ENCODE data around the gene KLC1.
"Not testable (repeated sequence)": the region's sequence is repeated elsewhere in the genome, so short reads cannot be mapped to it uniquely, and the experiment has no call there.

KLC1 gene

GRCh38 chr14:103628684-103629502 is at the start of gene KLC1:
Gene KLC1, plus strand, starts transcription at chr14:103629211. Its CDS starts 25,354 bp downstream, at chr14:103654565.
- peak; percentile 90 to 91 for DNase-seq

- no peak for DNase-seq
Observed at GRCh38 chr14:103581206-103581605, 47.8 kb upstream of the KLC1 start.

GRCh38 chr14:103581954-103582703 is 46.9 kb upstream of the KLC1 start:
- no peak for DNase-seq

- DNase-seq = no peak
Observed at GRCh38 chr14:103584326-103584915, 44.6 kb upstream of the KLC1 start.

- DNase-seq = no peak
Observed at GRCh38 chr14:103593577-103593976, 35.4 kb upstream of the KLC1 start.

GRCh38 chr14:103594265-103594664 is 34.7 kb upstream of the KLC1 start:
- DNase-seq = no peak

GRCh38 chr14:103597623-103598377 is 31.2 kb upstream of the KLC1 start:
- peak in 1 of 2 experiments; percentile 35 for DNase-seq

- DNase-seq = no peak
Observed at GRCh38 chr14:103600503-103600902, 28.5 kb upstream of the KLC1 start.

GRCh38 chr14:103604620-103605019 is 24.4 kb upstream of the KLC1 start:
- no peak for DNase-seq

- DNase-seq = peak; percentile 67 to 72
Observed at GRCh38 chr14:103606963-103607668, 21.9 kb upstream of the KLC1 start.

GRCh38 chr14:103607822-103608221 is 21.2 kb upstream of the KLC1 start:
- DNase-seq = no peak

- not testable (repeated sequence) for DNase-seq
Observed at GRCh38 chr14:103609081-103609480, 19.9 kb upstream of the KLC1 start.

- DNase-seq = no peak
Observed at GRCh38 chr14:103611215-103611614, 17.8 kb upstream of the KLC1 start.

- peak in 1 of 2 experiments; percentile 27 for DNase-seq
Observed at GRCh38 chr14:103613517-103613916, 15.5 kb upstream of the KLC1 start.

- no peak for DNase-seq
Observed at GRCh38 chr14:103616635-103617300, 12.2 kb upstream of the KLC1 start.

GRCh38 chr14:103619057-103619456 is 10.0 kb upstream of the KLC1 start:
- no peak for DNase-seq

GRCh38 chr14:103621860-103622259 is 7.2 kb upstream of the KLC1 start:
- no peak for DNase-seq

GRCh38 chr14:103623308-103623707 is 5.7 kb upstream of the KLC1 start:
- DNase-seq = no peak

GRCh38 chr14:103623883-103624482 is 5.0 kb upstream of the KLC1 start:
- DNase-seq = no peak

- peak; percentile 37 to 42 for DNase-seq
Observed at GRCh38 chr14:103624860-103625259, 4.2 kb upstream of the KLC1 start.
